Activated CD4-positive, alpha-beta T cell treated with anti-CD3 and anti-CD28 coated beads, Interleukin-2, amount 50 U/mL, for 16 hours (primary cell): ENCODE results near the gene ZNF814.
"Not testable (repeated sequence)": the region's sequence is repeated elsewhere in the genome, so short reads cannot be mapped to it uniquely, and the experiment has no call there.

Source experiments
- DNase-seq: peaks from one replicate; pipeline ENCODE4 v3.0.0-alpha.2; 2020

The ZNF814 gene

GRCh38 chr19:57888560-57889231 is at the start of gene ZNF814:
TSS of gene ZNF814 (minus strand) at chr19:57889037. CDS start at chr19:57888802, 235 bp downstream.
- peak; percentile 84 for DNase-seq

DNA sequence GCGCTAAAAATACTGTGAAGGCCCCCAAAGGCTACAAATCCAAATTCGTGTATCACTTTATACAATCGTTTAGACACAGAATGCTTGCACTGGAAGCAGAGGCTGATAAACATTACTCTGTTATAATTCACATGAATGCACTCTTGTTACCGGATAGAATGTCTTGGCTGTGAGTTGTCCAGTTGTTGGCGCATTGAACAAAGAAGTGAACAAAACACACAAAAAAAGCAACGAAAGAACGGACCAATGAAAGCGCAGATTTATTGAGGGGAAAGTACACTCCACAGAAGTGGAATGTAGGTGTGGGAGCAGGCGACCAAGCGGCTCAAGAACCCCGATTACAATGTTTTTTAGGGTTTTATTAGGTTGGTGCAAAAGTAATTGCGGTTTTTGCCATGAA is 46.9 kb upstream of the ZNF814 start:
- DNase-seq: no peak

DNA sequence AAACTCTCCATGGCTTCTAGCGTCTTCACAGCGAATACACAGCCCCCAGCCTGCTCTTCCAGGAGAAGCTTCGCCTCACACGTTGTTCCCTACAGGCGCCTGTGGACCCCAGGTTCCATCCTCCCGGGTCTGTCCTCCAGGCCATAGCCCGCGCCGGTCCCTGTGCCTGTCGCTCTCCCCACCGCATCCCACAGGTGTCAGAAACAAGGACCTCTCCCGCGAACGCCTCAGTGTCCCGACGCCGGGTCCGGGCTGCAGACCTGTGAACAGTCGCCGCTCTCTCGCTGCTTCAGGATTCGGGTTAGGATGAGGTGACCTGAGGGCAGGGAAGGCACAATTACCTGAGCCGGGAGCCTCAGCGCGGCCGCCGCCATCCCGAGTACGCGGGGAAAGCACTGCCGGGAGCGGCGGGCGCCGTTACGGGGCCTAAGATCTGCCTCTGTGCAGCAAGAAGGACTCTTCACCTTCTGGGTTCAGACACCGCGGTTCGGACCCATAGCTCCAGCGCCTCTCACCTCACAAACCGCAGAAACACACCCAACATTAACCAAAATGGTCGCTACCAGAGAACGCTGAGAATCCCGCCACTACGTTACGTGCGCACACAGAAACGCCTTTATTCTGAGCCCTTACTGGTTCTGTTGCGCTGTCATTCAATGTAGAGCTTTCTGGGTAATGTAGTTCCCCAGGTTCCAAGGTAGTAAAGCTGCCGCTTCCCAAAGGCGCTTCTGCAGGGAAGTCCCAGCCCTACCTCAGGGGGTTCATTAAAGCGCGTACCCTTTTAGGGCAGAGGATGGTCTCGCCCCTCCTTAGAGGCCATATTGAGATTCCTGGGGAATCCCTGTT is 46.2 kb upstream of the ZNF814 start, which contains the start of gene ZNF418:
ZNF418 (minus strand) TSS at position 583 of the 846 bp plus-strand sequence. CDS start 1,580 bp downstream, outside the sequence.
- DNase-seq: peak; percentile 56

DNA sequence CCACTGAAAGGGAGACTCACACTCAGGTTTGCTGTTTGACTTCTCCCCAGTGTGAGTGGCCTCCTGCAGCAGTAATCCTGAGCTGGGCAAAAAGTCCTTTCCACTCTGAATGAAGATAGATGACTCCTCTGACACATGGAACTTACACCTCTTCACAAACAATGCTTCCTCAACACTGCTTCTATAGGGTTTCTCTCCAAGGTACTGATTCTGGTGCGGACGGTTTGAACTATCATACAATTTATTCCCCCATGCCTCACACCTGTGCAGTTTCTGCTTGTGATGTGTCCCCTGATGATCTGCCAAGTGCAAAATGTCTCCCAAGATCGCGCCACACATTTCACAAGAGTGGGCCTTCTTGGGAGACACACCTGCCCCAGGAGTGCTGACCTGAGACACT is 38.8 kb upstream of the ZNF814 start:
- DNase-seq: no peak

- DNase-seq: peak; percentile 93
These were observed 27.5 kb upstream of the ZNF814 start, which contains the start of gene ZNF417 for GRCh38 chr19:57916168-57916995. TSS of gene ZNF417 (minus strand) at chr19:57916592. CDS start at chr19:57916411, 181 bp downstream.

DNA sequence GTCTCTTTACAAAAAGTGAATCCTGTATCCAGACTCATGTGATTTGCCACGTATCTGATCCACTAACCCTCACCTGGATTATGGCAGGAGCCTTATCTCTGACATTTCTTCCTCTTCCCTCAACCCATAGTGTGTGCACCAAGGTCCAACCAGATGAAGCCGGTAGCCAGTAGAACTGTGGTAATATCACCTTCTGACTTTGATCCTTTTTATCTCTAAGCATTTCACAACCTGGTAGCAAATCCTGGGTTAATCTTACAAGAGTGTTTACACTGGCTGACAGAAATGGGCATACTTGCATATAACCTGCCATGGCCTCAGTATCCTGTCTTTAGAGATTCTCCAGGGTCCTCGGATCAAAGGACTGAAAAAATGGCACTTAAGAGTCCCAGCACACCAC is 25.7 kb upstream of the ZNF814 start:
- no peak for DNase-seq

DNA sequence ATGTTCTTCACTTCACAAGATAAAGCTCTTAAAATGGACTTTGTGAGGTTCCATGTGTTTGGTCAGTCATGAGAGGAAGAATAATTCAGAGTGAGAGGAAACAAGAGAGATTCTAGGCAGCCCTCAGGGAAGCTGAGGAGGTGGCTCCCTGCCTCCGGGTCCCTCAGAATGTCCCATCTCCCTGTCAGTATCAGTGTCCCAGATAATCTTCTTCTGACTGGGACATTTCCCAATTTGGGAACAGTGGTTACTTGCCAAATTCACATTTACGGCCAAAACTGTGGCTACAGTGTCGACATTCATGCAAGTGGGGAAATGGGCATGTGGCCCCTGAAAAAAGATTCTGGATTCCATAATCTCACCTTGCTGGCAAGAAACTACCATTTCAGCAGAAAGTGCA is 18.6 kb upstream of the ZNF814 start:
- DNase-seq: no peak

- DNase-seq: no peak
These were observed 16.4 kb upstream of the ZNF814 start for GRCh38 chr19:57905258-57905657.

DNA sequence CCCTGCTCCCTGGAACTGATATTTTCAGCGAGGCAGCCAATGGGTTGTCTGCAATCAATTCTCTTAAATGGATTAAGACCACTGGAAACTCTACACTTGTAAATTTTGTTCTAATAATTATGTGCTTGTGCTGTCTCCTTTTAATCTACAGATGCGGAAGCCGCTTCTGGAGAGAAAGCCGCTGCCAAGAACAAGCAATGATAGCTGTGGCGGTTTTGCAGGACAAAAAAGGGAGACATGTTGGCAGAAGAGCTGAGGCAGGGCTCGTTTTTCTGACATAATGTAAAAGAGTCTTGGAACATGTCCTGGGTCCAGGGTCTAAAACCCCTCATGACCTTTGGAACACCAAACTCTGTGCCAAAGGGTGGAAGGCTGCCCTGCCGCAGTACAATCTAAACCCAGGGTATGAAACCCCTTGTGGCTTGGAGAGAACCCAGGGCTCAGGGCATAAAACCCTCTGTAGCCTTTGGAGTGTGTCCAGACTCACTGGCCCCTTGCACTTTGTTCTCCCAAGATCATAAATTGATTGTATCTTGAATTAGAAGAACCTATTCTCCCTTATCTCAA is 14.9 kb upstream of the ZNF814 start:
- no peak for DNase-seq

DNA sequence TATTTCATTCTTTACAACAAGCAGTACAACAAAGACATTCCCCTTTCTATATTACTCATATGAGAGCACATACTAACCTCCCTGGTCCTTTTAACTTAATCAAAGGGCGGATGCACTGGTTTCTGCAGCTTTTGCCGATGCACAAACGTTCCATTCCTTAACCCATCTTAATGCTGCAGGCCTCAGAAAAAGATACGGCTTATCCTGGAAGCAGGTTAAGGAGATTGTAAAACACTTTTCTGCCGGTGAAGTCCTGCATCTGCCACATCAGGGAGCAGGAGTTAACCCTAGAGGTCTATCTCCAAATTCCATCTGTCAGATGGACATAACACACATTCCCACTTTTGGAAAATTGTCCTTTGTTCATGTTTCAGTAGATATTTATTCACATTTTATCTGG is 11.5 kb upstream of the ZNF814 start:
- no peak for DNase-seq

DNA sequence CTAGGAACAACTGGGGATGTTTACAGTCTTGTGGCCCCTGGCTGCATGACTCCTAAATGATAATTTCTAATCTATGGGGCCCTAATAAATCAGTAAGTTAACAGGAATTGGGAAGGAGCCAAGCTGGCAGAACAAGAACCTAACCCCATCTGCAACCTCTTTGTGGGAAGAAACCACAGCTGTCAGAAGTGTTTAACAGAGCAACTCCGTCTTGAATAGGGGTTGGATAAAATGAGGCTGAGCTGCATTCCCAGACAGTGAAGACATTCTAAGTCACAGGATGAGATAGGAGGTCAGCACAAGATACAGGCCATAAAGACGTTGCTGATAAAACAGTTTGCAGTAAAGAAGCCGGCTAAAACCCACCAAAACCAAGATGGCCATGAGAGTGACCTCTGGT is 1.9 kb upstream of the ZNF814 start:
- DNase-seq: not testable (repeated sequence)

GRCh38 chr19:57888107-57888559 is 704 bp downstream of the ZNF814 start:
- no peak for DNase-seq

GRCh38 chr19:57887195-57887941 is 1.5 kb downstream of the ZNF814 start:
- no peak for DNase-seq

GRCh38 chr19:57886046-57886445 is 2.8 kb downstream of the ZNF814 start:
- no peak for DNase-seq

DNA sequence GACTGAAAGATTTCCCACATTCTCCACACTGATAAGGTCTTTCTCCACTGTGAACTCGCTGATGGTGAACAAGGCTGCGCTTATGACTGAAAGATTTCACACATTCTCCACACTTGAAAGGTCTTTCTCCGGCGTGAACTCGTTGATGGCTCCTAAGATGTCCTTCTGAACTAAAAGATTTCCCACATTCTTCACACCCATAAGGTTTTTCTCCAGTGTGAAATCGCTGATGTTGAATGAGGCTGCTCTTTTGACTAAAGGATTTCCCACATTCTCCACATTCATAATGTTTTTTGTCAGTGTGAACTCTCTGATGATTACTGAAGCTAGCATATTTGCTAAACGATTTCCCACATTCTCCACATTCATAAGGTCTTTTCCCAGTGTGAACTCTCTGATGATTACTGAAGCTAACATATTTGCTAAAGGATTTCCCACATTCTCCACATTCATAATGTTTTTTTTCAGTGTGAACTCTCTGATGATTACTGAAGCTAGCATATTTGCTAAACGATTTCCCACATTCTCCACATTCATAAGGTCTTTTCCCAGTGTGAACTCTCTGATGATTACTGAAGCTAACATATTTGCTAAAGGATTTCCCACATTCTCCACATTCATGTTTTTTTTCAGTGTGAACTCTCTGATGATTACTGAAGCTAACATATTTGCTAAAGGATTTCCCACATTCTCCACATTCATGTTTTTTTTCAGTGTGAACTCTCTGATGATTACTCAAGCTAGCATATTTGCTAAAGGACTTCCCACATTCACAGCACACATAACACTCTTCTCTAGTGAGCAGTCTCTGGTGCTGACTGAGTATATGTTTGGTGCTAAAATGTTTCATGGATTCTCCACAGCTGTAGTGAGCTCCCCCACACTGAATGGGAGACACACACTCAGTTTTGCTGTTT is 14.7 kb downstream of the ZNF814 start:
- not testable (repeated sequence) for DNase-seq

- no peak for DNase-seq
These were observed 16.4 kb downstream of the ZNF814 start for GRCh38 chr19:57872450-57872849.

DNA sequence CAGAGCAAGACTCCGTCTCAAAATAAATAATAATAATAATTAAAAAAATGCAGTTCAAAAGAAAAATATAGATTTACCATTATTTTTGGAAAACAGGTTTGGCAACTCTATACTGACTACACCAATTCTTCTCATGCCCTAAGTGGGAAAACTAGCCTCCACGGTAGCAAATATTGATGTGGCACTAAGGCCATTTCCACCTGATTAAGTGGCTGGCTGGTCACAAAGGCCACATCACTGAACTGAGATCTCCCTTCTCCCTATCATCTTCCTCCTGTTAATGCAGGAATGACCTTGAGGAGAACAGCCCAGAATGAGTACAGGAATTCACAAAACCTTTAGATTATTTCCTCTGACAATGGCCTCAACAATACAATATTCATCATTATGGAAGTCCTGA is 18.6 kb downstream of the ZNF814 start:
- no peak for DNase-seq

DNA sequence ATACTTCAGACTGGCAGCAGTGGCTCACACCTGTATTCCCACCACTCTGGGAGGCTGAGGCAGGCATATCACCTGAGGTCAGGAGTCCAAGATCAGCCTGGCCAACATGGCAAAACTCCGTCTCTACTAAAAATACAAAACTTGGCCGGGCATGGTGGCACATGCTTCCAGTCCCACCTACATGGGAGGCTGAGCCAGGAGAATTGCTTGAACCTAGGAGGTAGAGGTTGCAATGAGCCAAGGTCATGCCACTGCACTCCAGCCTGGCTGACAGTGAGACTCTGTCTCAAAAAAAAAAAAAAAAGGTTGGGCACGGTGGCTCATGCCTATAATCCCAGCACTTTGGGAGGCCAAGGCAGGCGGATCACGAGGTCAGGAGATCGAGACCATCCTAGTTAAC is 19.2 kb downstream of the ZNF814 start:
- not testable (repeated sequence) for DNase-seq

GRCh38 chr19:57867868-57868492 is 20.9 kb downstream of the ZNF814 start:
- no peak for DNase-seq

GRCh38 chr19:57862351-57862750 is 26.5 kb downstream of the ZNF814 start:
- DNase-seq: not testable (repeated sequence)
